HCT116 (cell line): ENCODE measurements around the gene IRS1.

Source experiments
- CTCF ChIP-seq, 3 experiments: fragments of 200-600 bp in 1 of 3; sonication (generic) in 1 of 3; IDR thresholded peaks in 2 of 3; conservative IDR thresholded peaks in 1 of 3; 2 replicates each; pipeline ENCODE4 v1.5.1; 2012 to 2017; ENCODE audit warnings: low read depth in 2 of 3, low read length in 2 of 3, antibody characterized with exemption in 1 of 3, borderline replicate concordance in 1 of 3, control low read depth in 1 of 3, mild to moderate bottlenecking in 1 of 3, mixed read lengths in 1 of 3, mixed run types in 1 of 3, moderate library complexity in 1 of 3; ENCODE audit not compliant: insufficient read depth in 1 of 3
- EZH2 ChIP-seq: fragments of 200-600 bp; sonication (generic); IDR thresholded peaks from 2 replicates; pipeline ENCODE4 v1.6.1; 2017; ENCODE audit warnings: antibody characterized with exemption, mixed run types
- EZH2phosphoT487 ChIP-seq: fragments of 200-600 bp; IDR thresholded peaks from 2 replicates; pipeline ENCODE4 v1.6.1; 2018; ENCODE audit warnings: antibody characterized with exemption, borderline replicate concordance
- FOSL1 ChIP-seq: IDR thresholded peaks from 2 replicates; pipeline ENCODE4 v1.6.1; 2012; ENCODE audit warnings: low read depth
- POLR2A ChIP-seq: IDR thresholded peaks from 2 replicates; pipeline ENCODE4 v1.7.0; 2011; ENCODE audit warnings: borderline replicate concordance; ENCODE audit not compliant: insufficient read depth, insufficient read length; ENCODE audit errors: extremely low read depth
- POLR2AphosphoS5 ChIP-seq: IDR thresholded peaks from 2 replicates; pipeline ENCODE4 v1.6.1; 2011; ENCODE audit warnings: mild to moderate bottlenecking, low read depth, low read length, moderate library complexity
- RAD21 ChIP-seq: IDR thresholded peaks from 2 replicates; pipeline ENCODE4 v1.6.1; 2012; ENCODE audit warnings: low read depth, mild to moderate bottlenecking
- REST ChIP-seq: IDR thresholded peaks from 2 replicates; pipeline ENCODE4 v1.6.1; 2012; ENCODE audit warnings: low read depth
- SP1 ChIP-seq: IDR thresholded peaks from 2 replicates; pipeline ENCODE4 v1.6.1; 2012; ENCODE audit warnings: low read depth

GRCh38 chr2:226683944-226684562, 115.6 kb downstream of the IRS1 start:
- TF ChIP-seq CTCF (IDR thresholded peaks at IDR 0.05 in 2 of 3, conservative IDR thresholded peaks at IDR 0.05 in 1 of 3; ENCODE audit: borderline replicate concordance in 1 of 3, insufficient read depth in 1 of 3, low read depth in 2 of 3, low read length in 2 of 3), result no peak
- no peak for TF ChIP-seq SP1
- TF ChIP-seq EZH2phosphoT487, result no peak
- no peak for TF ChIP-seq POLR2AphosphoS5
- no peak for TF ChIP-seq POLR2A
- no peak for TF ChIP-seq REST
- no peak for TF ChIP-seq RAD21
- TF ChIP-seq EZH2, result no peak
- no peak for TF ChIP-seq FOSL1
